MM.1S (cell line): ENCODE measurements around the gene ZCCHC24.

ENCODE experiments used
- DNase-seq: peaks from one replicate; pipeline ENCODE4 v3.0.0-alpha.2; 2015
- H2AFZ ChIP-seq: fragments of 300-600 bp; sonication (generic); 2 replicates; pipeline ENCODE4 v1.6.0; 2016; ENCODE audit warnings: antibody characterized with exemption, low read length
- H3F3A ChIP-seq: fragments of 300-600 bp; sonication (generic); 2 replicates; pipeline ENCODE4 v1.6.1; 2016; ENCODE audit warnings: mild to moderate bottlenecking, antibody characterized with exemption, low read length, moderate library complexity, mixed read lengths; ENCODE audit not compliant: insufficient read depth
- H3K27ac ChIP-seq: fragments of 300-600 bp; sonication (generic); 2 replicates; pipeline ENCODE4 v1.5.1; 2016; ENCODE audit warnings: mild to moderate bottlenecking, low read length
- H3K27me3 ChIP-seq: fragments of 300-600 bp; sonication (generic); replicated peaks from 2 replicates; pipeline ENCODE4 v1.6.0; 2016; ENCODE audit warnings: low read length; ENCODE audit not compliant: insufficient read depth
- H3K36me3 ChIP-seq: fragments of 300-600 bp; sonication (generic); replicated peaks from 2 replicates; pipeline ENCODE4 v1.6.1; 2016; ENCODE audit warnings: mild to moderate bottlenecking, low read length, mixed read lengths; ENCODE audit not compliant: insufficient read depth
- H3K4me1 ChIP-seq: fragments of 300-600 bp; sonication (generic); 2 replicates; pipeline ENCODE4 v1.6.1; 2016; ENCODE audit warnings: low read length, mixed read lengths
- H3K4me2 ChIP-seq: fragments of 300-600 bp; sonication (generic); 2 replicates; pipeline ENCODE4 v1.6.0; 2016; ENCODE audit warnings: low read depth, low read length
- H3K4me3 ChIP-seq: fragments of 300-600 bp; sonication (generic); 2 replicates; pipeline ENCODE4 v1.5.1; 2016; ENCODE audit warnings: low read length, mixed read lengths
- H3K79me2 ChIP-seq: fragments of 300-600 bp; sonication (generic); 2 replicates; pipeline ENCODE4 v1.6.1; 2016; ENCODE audit warnings: mixed run types, low read length, mixed read lengths
- H3K9ac ChIP-seq: fragments of 300-600 bp; sonication (generic); 2 replicates; pipeline ENCODE4 v1.6.1; 2016; ENCODE audit warnings: low read length, mixed read lengths
- H3K9me2 ChIP-seq: fragments of 300-600 bp; sonication (generic); replicated peaks from 2 replicates; pipeline ENCODE4 v1.6.1; 2016; ENCODE audit warnings: mild to moderate bottlenecking, low read length, mixed read lengths; ENCODE audit not compliant: insufficient read depth
- H3K9me3 ChIP-seq: fragments of 300-600 bp; sonication (generic); replicated peaks from 2 replicates; pipeline ENCODE4 v1.6.1; 2016; ENCODE audit warnings: mild to moderate bottlenecking, low read length, mixed read lengths; ENCODE audit not compliant: insufficient read depth
- H4K20me1 ChIP-seq: fragments of 300-600 bp; sonication (generic); 2 replicates; pipeline ENCODE4 v1.6.1; 2016; ENCODE audit warnings: mild to moderate bottlenecking, low read length, moderate library complexity, mixed read lengths; ENCODE audit not compliant: insufficient read depth
- CTCF ChIP-seq: fragments of 300-600 bp; sonication (generic); IDR thresholded peaks from 2 replicates; pipeline ENCODE4 v1.5.1; 2016; ENCODE audit warnings: antibody characterized with exemption, low read length, mixed read lengths
- EZH2 ChIP-seq: fragments of 300-600 bp; sonication (generic); optimal IDR thresholded peaks from 2 replicates; pipeline ENCODE3; 2017; ENCODE audit warnings: low read depth, mild to moderate bottlenecking, antibody characterized with exemption, low read length, mixed read lengths
- EZH2phosphoT487 ChIP-seq: fragments of 300-600 bp; sonication (generic); IDR thresholded peaks from 2 replicates; pipeline ENCODE4 v1.6.1; 2018; ENCODE audit warnings: antibody characterized with exemption, low read length

ZCCHC24 gene

GRCh38 chr10:79492256-79492655, 46.8 kb upstream of the ZCCHC24 start:
- Histone ChIP-seq H3K4me1 (no peaks in the 10 kb centered on the region), H3K9me3 (no peaks in the 10 kb centered on the region), H3K27me3 (no peaks in the 10 kb centered on the region), H3K9me2 (no peaks in the 10 kb centered on the region), H3K4me2 (no peak overlapping the region), H3F3A (no peaks in the 10 kb centered on the region), H3K4me3 (no peak overlapping the region), H4K20me1 (no peaks in the 10 kb centered on the region), H3K27ac (no peak overlapping the region), H2AFZ (no peak overlapping the region), H3K79me2 (no peaks in the 10 kb centered on the region), H3K9ac (no peak overlapping the region), H3K36me3 (no peaks in the 10 kb centered on the region)
- DNase-seq: no peak
- no peak for TF ChIP-seq CTCF
- TF ChIP-seq EZH2phosphoT487: no peak
- TF ChIP-seq EZH2: no peak

- H3K4me2 ChIP-seq: no peak overlapping the region
- no peak overlapping the region for H3K4me3 ChIP-seq
- no peaks in the 10 kb centered on the region for H3K9me2 ChIP-seq
- H4K20me1 ChIP-seq: no peaks in the 10 kb centered on the region
- H3K4me1 ChIP-seq: no peaks in the 10 kb centered on the region
- DNase-seq: no peak
- H3F3A ChIP-seq: no peaks in the 10 kb centered on the region
- no peak overlapping the region for H3K9ac ChIP-seq
- no peaks in the 10 kb centered on the region for H3K27me3 ChIP-seq
- H3K27ac ChIP-seq: no peak overlapping the region
- no peak for TF ChIP-seq EZH2
- TF ChIP-seq EZH2phosphoT487: no peak
- no peak for TF ChIP-seq CTCF
- no peaks in the 10 kb centered on the region for H3K79me2 ChIP-seq
- H3K9me3 ChIP-seq: no peaks in the 10 kb centered on the region
- H3K36me3 ChIP-seq: no peaks in the 10 kb centered on the region
- H2AFZ ChIP-seq: no peak overlapping the region
These were observed 45.9 kb upstream of the ZCCHC24 start for GRCh38 chr10:79491143-79491835.

- Histone ChIP-seq H3K36me3 (no peaks in the 10 kb centered on the region), H4K20me1 (no peaks in the 10 kb centered on the region), H3K79me2 (no peaks in the 10 kb centered on the region), H3K4me2 (no peak overlapping the region), H3K9me3 (no peaks in the 10 kb centered on the region), H3K9me2 (no peaks in the 10 kb centered on the region), H3K27me3 (no peaks in the 10 kb centered on the region), H3K27ac (no peak overlapping the region), H3K9ac (no peak overlapping the region), H3K4me1 (no peaks in the 10 kb centered on the region), H2AFZ (no peak overlapping the region), H3F3A (no peaks in the 10 kb centered on the region), H3K4me3 (no peak overlapping the region)
- TF ChIP-seq EZH2phosphoT487 (no peak), CTCF (no peak), EZH2 (no peak)
- DNase-seq: no peak
These were observed 45.1 kb upstream of the ZCCHC24 start for GRCh38 chr10:79490400-79491142.
